Right lobe of liver (tissue), 4 donors: ENCODE data around the gene TBX1.

Experiments used
- CTCF ChIP-seq, 4 donors: fragments of 200-600 bp in 3 of 4; fragments of 450-650 bp in 1 of 4; IDR thresholded peaks; one replicate each; pipeline versions ENCODE4 v1.5.1 to v1.8.0; 2016 to 2022; ENCODE audit warnings: antibody characterized with exemption in 4 of 4, mild to moderate bottlenecking in 2 of 4
- POLR2A ChIP-seq: fragments of 450-650 bp; IDR thresholded peaks from one replicate; pipeline ENCODE4 v1.6.1; 2017; ENCODE audit warnings: antibody characterized with exemption, mild to moderate bottlenecking
- donor health status: DM: no; HTN: no; CAD: no.
- donor health status: DM: no; HTN: no; CAD: no.
- donor health status: DM: no; HTN: yes; CAD: no.

DNA sequence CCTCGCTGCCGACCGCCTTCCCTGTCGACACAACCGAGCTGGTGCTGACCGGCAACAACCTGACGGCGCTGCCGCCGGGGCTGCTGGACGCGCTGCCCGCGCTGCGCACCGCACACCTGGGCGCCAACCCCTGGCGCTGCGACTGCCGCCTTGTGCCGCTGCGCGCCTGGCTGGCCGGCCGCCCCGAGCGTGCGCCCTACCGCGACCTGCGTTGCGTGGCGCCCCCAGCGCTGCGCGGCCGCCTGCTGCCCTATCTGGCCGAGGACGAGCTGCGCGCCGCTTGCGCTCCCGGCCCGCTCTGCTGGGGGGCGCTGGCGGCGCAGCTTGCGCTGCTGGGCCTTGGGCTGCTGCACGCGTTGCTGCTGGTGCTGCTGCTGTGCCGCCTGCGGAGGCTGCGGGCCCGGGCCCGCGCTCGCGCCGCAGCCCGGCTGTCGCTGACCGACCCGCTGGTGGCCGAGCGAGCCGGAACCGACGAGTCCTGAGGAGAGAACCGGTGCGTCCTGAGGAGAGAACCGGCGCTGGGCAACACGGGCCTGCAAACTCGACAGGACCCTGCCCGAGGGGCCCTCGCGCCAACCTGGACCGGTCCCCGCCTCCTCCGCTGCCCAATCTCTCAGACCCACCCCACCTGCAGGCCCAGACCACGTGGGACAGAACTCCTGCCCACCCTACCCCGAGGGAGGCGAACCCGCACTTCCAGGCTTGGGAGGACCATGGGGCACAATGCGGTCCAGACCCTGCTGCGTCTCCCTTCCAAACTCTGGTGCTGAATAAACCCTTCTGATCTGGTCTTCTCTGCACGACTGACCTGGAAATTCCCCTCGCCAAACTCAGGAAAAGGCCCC, 36.4 kb upstream of the TBX1 start:
- TF ChIP-seq CTCF (IDR thresholded peaks at IDR 0.05): no peak
- no peak for TF ChIP-seq POLR2A
